HG03469 (cell line): ENCODE results near the gene CEP83.
"Not testable (repeated sequence)": the region's sequence is repeated elsewhere in the genome, so short reads cannot be mapped to it uniquely, and the experiment has no call there.

Source experiments
- ATAC-seq: cut with Tn5 transposase; IDR thresholded peaks from one replicate; pipeline ENCODE4 v1.9.1; 2021; ENCODE audit warnings: mild to moderate bottlenecking, moderate library complexity, moderate number of reproducible peaks; ENCODE audit not compliant: unreplicated experiment

CEP83 gene, protein sequence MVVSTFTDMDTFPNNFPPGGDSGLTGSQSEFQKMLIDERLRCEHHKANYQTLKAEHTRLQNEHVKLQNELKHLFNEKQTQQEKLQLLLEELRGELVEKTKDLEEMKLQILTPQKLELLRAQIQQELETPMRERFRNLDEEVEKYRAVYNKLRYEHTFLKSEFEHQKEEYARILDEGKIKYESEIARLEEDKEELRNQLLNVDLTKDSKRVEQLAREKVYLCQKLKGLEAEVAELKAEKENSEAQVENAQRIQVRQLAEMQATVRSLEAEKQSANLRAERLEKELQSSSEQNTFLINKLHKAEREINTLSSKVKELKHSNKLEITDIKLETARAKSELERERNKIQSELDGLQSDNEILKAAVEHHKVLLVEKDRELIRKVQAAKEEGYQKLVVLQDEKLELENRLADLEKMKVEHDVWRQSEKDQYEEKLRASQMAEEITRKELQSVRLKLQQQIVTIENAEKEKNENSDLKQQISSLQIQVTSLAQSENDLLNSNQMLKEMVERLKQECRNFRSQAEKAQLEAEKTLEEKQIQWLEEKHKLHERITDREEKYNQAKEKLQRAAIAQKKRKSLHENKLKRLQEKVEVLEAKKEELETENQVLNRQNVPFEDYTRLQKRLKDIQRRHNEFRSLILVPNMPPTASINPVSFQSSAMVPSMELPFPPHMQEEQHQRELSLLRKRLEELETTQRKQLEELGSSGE

DNA sequence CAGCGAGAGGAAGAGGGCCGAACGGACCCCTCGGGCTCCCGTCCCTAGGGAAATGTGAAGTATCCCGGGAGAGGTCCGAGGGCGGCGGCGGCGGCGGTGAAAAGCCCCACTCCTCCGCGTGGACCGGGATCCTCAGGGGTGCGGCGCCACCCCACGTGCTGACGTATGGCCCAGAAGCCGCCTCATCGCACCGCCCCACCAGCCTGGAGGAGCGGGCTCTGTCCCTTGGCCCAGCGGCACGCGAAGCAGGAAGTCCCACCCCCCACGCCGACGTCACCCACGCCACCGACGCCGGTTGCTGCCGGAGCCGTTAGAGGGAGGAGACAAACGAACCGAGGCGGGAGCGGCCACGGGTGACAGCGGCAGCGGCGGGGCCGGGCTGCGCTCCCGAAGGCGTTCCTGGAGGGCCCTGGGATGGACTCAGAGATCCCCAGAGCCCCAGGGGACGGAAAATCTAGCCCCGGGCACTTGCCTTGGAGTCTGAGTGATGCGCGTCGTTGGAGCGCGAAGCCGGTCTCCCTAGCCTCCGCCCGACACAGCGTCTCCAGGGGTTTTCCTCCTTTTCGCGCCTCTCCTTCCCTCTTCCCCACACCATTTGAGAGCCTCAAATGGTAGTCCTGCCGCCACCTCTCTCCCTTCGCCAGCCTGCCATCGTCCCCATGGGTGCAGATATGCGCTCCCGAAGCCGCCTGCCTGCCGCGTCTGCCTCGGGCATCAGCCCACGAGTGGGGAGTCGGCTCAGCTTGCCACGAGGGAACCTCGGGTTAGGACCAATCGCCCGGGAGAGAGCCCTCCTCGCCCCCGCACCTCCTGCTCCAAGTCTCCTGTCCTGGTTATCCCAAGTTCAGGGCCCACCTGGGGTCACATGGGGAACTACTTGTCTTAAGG, at the start of gene CEP83:
TSS of gene CEP83 (minus strand) at position 140 of the 888 bp plus-strand sequence. CDS start 47,377 bp downstream, outside the sequence.
- ATAC-seq, result peak; percentile 84

DNA sequence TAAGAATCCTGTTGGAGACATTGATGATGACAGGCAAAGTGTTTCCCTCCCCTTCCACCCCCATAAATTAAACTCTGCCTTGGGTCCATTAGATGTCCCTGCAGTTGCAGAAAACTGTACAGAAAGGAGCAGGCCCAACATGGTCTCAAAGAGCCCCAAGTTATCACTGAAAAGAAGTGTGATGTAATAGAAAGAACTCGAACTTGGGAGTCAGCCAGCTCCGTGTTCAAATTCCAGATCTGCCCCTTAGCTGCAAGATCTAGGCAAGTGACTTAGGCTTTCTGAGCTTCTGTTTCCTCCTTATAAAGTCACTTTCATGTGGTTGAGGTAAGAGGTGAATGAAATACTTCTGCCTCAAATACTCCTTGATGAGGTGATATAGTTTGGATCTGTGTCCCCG, 49.6 kb upstream of the CEP83 start:
- ATAC-seq, result no peak

DNA sequence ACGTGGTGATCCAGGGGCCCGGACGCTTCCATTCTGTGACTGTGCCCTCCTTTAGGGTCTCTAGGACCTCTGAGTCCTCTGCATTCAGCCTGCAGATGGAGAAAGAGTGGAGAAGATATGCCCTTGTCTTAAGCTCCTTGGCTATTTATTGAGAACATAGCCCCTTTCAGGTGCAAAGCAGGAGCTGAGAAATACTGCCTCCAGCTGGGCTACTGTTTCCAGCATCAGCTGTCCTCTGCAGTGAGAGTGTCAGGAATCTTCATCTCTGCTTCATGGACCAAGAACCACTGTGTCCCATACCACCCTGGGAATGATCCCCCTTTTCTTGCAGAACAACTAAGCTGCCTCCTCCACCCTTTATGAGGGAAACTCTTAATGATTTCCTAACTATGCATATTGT, 47.8 kb upstream of the CEP83 start:
- no peak for ATAC-seq

DNA sequence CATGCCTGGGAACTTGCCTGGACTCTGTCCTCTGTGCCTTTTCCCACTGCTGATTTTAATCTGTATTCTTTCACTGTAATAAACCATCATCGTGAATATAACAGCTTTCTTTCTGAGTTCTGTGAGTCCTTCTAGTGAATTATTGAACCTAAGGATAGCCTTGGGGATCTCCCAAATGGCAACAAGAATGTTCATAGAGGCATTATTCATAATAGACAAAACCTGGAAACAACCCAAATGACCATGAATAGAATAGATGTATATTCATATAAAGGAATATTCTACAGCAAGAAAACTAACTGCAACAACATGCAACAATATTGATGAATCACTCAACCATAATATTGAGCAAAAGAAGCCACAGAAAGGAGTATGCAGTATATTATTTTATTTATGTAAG, 44.7 kb upstream of the CEP83 start:
- no peak for ATAC-seq

DNA sequence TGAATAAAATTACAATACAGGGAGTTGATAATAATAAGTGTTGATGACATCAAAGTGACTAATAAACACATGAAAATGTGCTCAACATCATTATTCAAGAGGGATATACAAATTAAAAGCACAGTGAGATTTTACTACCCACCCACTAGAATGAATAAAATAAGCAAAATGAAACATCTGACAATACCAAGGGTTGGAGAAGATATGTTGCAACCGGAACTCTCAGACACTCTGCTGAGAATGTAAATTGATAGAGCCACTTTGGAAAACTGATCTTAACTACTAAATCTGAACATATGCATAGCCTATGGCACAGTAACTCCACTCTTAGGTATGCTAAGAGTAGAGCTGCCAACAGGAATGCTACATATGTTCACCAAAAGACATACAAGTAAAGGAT, 44.0 kb upstream of the CEP83 start:
- no peak for ATAC-seq

DNA sequence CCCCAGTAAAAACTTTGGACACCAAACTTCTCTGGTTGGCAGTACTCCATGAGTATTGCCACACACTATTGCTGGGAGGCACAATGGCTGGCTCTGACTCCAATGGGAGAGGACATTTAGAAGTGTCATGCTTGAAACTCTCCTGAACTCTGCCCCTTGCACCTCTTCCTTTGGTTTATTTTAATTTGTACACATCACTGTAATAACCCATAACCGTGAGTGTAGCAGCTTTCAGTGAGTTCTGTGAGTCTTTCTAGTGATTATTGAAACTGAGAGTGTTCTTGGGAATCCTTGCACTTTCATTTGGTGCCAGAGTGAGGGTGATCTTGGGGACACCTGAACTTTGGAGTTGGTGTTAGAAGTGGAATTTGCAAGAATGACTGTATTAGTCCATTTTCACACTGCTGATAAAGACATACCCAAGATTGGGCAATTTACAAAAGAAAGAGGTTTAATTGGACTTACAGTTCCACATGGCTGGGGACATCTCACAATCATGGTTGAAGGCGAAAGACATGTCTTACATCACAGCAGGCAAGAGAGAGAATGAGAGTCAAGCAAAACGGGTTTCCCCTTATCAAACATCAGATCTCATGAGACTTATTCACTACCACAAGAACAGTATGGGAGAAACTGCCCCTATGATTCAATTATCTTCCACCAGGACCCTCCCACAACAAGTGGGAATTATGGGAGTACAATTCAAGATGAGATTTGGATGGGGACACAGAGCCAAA, 41.3 kb upstream of the CEP83 start:
- ATAC-seq, result no peak

DNA sequence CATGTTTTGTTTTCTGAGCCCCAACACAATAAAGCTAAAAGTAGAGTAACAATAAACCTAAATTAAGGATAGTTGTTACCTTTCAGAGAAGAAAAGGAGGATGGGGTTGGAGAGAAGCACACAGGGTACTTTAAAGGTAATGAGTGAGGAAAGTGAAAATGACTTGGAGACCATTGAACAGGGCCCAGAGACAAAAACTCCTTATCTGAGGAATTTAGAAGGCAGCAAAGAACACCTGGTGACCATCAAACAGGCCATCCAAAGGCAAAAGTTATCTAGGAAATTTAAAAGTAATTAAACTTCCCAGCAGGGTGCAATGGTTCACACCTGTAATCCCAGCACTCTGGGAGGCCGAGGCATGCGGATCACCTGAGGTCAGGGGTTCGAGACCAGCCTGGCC, 39.0 kb upstream of the CEP83 start:
- ATAC-seq, result no peak

DNA sequence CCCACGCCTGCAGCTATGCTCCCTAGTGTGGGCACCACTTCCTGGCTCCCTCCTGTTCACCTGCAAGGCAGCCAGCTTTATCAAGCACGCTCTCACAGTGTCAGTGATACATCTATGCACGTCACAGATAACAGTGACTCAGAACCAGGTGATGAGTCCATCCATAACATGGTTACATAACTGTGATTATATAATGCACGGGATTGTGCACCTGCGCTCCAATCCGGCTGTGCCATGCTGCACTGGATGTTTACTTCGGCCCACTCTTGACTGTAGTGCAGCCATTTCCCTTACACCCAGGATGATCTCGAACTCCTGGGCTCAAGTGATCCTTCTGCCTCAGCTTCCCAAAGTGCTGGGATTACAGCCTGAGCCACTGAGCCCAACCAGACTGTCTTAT, 38.4 kb upstream of the CEP83 start:
- no peak for ATAC-seq

DNA sequence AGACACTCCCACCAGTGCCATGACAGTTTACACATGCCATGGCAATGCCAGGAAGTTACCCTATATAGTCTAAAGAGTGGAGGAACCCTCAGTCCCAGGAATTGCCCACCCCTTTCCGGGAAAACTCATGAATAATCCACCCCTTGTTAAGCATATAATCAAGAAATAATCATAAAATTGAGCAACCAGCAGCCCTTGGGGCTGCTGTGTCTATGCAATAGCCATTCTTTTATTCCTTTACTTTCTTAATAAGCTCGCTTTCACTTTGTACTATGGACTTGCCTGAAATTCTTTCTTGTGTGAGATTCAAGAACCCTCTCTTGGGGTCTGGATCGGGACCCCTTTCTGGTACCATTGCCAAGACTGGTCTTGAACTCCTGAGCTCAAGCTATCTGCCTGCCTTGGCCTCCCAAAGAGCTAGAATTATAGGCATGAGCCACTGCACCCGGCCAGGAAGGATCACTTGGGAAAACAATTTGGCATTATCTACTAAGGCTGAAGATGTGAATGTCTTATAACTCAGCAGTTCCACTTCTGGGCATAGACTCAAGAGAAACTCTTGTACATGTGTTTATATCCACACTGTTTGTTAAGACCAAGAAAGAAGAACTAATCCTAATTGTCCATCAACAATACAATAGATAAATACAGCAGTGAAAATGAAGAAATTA, 35.9 kb upstream of the CEP83 start:
- no peak for ATAC-seq

DNA sequence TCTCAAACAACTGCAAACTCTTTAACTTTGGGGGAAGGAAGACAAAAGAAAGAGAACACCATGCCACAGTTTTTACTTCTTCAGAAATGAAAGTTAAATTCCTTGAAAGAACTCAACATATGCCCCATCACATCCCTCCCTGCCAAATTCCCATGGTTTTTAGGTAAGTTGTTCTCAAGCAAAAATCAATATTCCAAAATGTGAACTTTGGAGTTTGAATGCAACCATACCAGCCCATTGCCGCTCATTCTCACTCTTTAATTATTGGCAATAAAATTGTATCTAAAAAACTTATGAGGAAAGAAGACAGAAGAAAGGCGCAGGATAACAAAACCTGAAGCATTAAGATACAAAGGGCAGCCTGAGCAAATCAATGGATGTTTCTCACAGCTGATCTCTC, 31.8 kb upstream of the CEP83 start:
- ATAC-seq, result no peak

DNA sequence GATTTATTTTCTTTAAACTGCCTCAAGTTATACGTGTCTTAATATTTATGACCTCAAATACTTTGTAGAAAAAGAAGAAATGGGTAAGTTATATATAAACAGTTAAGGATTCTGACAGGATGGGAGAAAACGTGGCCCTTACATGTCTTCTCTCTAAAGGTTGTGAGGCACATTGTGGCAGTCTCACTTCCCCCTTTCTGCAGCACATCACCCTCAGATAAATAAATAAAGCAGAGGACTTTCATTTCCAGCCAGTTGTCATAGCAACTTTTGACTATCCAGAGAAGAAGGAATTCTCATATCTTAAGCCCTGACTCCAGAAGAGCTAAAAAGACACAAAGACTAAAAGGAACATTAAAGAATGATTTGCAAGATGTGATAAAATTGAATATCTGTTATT, 28.8 kb upstream of the CEP83 start:
- ATAC-seq, result peak; percentile 85

DNA sequence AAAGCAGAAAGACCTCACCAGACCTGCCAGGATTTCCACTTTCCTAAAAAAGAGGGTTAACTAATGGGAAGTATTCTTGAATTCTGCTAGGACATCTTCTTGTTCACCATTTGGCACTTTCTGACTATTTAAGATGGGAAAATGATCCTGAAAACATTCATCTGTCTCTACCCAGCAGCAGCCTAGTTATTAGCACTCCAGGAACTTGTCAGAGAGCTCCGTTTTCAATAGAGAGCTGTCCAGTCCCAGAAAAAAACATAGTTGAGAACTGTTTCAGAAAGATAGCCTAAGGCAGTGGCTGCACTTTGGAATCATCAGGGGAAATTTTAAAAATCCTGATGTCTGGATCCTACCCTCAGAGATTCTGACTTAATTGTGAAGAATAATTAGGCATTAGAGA, 22.1 kb upstream of the CEP83 start:
- no peak for ATAC-seq

DNA sequence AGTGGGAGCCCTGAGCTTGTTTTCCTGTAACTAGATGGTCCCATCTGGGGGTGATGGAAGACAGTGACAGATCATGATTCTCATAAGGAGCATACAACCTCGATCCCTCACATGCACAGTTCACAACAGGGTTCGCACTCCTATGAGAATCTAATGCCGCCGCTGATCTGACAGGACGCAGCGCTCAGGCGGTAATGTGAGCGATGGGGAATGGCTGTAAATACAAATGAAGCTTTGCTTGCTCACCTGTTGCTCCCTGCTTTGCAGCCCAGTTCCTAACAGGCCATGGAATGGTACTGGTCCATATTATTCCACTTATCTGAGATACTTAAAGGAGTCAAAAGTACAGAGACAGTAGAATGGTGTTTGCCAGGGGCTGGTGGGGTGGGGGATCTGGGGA, 9.9 kb upstream of the CEP83 start:
- no peak for ATAC-seq

DNA sequence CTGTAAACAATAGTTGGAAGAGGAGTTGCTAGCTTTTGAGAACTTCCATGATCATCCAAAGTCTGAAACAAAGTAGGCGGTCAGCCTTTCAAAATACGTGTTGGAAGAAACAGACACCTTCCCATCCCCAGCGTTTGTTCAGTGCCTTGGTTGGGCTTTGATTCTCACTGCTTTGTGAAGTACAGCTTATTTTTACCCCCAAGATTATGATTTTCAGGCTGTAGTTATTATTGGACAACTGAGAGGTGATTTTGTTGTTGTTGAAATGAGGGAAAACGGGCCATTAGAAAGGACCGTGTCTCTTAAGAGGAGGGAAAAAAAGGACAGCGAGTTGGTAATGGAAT, 921 bp upstream of the CEP83 start:
- no peak for ATAC-seq

DNA sequence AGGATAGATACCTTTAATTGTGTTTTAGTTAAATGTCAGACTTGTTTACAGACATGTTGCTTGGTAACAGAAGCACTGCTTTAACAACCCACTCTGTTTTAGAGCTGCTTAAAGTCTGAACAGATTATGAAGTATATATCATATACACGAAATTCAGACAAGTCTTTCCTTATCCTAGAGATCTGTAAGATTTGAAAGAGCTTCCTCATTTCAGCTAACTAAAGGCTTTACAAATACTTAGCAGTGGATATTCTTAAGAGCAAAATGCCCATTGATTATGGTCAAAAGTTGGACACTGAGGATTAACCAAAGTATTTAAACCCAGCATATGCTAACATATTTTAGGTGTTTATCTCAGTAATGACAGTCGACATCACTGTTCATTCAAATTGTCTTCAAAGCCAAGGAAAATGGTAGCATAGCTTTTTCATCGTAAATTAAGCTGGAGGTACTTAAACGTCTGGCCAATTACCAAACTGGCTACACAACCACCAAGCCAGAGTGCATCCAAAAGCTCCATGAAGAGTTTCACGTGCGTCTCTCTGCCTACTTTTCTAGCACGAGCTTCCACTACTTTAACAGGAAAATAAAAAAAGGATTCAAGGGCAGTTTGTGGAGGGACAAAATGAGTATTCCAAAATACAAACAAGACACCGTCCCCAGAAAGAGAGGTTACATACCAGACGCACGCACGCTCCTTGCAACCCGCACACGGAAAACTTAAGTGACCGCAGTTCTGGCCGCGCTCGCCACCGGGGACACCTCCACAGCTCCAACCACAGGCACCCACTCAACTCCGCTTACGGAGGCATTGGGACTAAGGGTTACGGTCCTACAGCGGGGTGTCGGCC, 565 bp downstream of the CEP83 start:
- peak; percentile 23 for ATAC-seq

DNA sequence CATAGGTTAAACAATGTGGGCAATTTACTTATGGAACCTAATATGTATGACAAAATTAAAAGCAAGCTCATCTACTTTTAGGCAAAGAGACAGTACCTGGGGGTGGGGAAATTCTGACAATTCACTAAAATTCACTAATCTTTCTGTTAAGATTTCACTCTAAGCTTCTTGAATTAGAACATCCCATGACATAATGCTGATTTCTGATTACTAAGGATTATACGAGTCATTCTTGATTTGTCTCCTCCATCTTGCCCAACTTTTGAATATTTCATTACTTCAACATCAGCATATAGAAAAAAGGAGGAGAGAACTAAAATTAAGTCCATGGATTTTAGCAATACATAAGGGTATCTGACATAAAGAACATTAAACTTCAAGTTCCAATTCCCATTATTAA, 2.4 kb downstream of the CEP83 start:
- ATAC-seq, result no peak

DNA sequence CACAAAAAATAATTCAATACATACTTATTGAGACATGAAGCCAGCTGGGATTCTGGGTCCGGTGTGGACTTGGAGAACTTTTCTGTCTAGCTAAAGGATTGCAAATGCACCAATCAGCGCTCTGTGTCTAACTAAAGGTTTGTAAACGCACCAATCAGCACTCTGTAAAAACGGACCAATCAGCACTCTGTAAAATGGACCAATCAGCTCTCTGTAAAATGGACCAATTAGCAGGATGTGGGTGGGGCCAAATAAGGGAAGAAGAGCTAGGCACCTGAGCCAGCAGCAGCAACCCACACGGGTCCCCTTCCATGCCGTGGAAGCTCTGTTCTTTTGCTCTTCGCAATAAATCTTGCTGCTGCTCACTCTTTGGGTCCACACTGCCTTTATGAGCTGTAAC, 5.3 kb downstream of the CEP83 start:
- not testable (repeated sequence) for ATAC-seq

DNA sequence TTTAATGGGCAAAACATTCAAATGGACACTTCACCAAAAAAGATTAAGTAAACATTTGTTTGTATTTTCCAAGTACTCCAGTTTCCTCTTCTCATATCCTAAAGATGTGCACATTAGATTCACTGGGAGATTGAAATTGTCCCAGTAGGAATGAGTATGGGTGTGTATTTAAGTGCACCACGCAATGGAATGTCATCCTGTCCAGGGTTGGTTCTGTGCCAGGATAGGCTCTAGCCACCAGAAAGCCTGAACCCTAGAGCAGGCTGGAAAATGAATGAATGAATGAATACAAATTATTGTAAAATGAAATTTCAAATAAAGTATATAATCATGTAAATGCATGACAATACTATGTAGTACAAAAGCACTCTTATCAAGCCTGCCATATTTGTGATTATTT, 14.0 kb downstream of the CEP83 start:
- no peak for ATAC-seq

DNA sequence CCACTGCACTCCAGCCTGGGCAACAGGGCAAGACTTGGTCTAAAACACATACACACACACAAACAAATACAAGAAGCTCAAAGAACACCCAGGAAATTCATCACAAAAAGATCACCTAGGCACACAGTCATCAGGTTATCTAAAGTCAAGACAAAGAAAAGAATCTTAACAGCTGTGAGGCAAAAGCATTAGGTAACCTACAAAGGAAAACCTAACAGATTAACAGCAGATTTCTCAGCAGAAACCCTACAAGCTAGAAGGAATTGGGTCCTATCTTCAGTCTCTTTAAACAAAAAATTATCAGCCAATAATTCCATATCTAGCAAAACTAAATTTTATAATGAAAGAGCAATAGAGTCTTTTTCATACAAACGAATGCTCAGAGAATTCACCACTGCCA, 22.4 kb downstream of the CEP83 start:
- ATAC-seq, result no peak
